H1 (cell line): ENCODE data around the gene ZBTB25.

Experiments used
- BRCA1 ChIP-seq: IDR thresholded peaks from 2 replicates; pipeline ENCODE4 v1.6.1; 2012; ENCODE audit warnings: low read depth, low read length, improper control_type of control experiment
- CEBPB ChIP-seq: IDR thresholded peaks from 2 replicates; pipeline ENCODE4 v1.6.1; 2012; ENCODE audit warnings: low read depth, low read length
- GTF2F1 ChIP-seq: IDR thresholded peaks from 2 replicates; pipeline ENCODE4 v1.6.1; 2012; ENCODE audit warnings: low read depth, low read length, improper control_type of control experiment, borderline replicate concordance
- POLR2AphosphoS5 ChIP-seq: IDR thresholded peaks from 2 replicates; pipeline ENCODE4 v1.6.1; 2011; ENCODE audit warnings: low read depth, low read length
- TF ChIP-seq, protein P1 (sequence below), 3 experiments: IDR thresholded peaks; 1 replicate in 2 of 3; 2 replicates in 1 of 3; pipeline versions ENCODE4 v1.5.1 to v1.6.1; 2011; ENCODE audit warnings: low read length in 3 of 3, mild to moderate bottlenecking in 3 of 3, inconsistent platforms in 2 of 3, low read depth in 1 of 3, moderate library complexity in 1 of 3; ENCODE audit not compliant: insufficient read depth in 1 of 3; ENCODE audit errors: control extremely low read depth in 1 of 3

DNA sequence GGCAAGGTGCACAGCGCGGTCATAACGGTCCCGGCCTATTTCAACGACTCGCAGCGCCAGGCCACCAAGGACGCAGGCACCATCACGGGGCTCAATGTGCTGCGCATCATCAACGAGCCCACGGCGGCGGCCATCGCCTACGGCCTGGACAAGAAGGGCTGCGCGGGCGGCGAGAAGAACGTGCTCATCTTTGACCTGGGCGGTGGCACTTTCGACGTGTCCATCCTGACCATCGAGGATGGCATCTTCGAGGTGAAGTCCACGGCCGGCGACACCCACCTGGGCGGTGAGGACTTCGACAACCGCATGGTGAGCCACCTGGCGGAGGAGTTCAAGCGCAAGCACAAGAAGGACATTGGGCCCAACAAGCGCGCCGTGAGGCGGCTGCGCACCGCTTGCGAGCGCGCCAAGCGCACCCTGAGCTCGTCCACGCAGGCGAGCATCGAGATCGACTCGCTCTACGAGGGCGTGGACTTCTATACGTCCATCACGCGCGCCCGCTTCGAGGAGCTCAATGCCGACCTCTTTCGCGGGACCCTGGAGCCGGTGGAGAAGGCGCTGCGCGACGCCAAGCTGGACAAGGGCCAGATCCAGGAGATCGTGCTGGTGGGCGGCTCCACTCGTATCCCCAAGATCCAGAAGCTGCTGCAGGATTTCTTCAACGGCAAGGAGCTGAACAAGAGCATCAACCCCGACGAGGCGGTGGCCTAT lies 37.8 kb upstream of the ZBTB25 start:
- no peak for TF ChIP-seq CEBPB
- TF ChIP-seq, protein P1, sequence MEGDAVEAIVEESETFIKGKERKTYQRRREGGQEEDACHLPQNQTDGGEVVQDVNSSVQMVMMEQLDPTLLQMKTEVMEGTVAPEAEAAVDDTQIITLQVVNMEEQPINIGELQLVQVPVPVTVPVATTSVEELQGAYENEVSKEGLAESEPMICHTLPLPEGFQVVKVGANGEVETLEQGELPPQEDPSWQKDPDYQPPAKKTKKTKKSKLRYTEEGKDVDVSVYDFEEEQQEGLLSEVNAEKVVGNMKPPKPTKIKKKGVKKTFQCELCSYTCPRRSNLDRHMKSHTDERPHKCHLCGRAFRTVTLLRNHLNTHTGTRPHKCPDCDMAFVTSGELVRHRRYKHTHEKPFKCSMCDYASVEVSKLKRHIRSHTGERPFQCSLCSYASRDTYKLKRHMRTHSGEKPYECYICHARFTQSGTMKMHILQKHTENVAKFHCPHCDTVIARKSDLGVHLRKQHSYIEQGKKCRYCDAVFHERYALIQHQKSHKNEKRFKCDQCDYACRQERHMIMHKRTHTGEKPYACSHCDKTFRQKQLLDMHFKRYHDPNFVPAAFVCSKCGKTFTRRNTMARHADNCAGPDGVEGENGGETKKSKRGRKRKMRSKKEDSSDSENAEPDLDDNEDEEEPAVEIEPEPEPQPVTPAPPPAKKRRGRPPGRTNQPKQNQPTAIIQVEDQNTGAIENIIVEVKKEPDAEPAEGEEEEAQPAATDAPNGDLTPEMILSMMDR (IDR thresholded peaks at IDR 0.05; ENCODE audit: control extremely low read depth in 1 of 3, insufficient read depth in 1 of 3, low read depth in 1 of 3, low read length in 3 of 3), result no peak
- TF ChIP-seq BRCA1, result no peak
- TF ChIP-seq GTF2F1, result no peak
- no peak for TF ChIP-seq POLR2AphosphoS5
